HCT116 (cell line): ENCODE measurements around the gene C12orf43. TPM values are rescaled to one million over a fixed set of nuclear protein-coding genes. Genes with fewer than 3 reads are reported as not detected.

Source experiments
- JUND ChIP-seq: IDR thresholded peaks from 2 replicates; pipeline ENCODE4 v1.6.1; 2012
- RAD21 ChIP-seq: IDR thresholded peaks from 2 replicates; pipeline ENCODE4 v1.6.1; 2012; ENCODE audit warnings: low read depth, mild to moderate bottlenecking
- SRF ChIP-seq: IDR thresholded peaks from 2 replicates; pipeline ENCODE4 v1.6.1; 2012; ENCODE audit warnings: low read depth
- TCF7L2 ChIP-seq: IDR thresholded peaks from 2 replicates; pipeline ENCODE4 v1.7.0; 2011; ENCODE audit warnings: borderline replicate concordance, inconsistent platforms; ENCODE audit not compliant: insufficient read depth, insufficient read length; ENCODE audit errors: extremely low read depth
- ZFX ChIP-seq: fragments of 450-650 bp; IDR thresholded peaks from 2 replicates; pipeline ENCODE4 v1.6.1; 2017
- ZNF274 ChIP-seq: fragments of 200-500 bp; sonication (Bioruptor generic); IDR thresholded peaks from 2 replicates; pipeline ENCODE4 v1.6.1; 2014; ENCODE audit warnings: mild to moderate bottlenecking, low read depth, low read length, inconsistent platforms
- total RNA-seq: library from RNA; stranded (reverse); gene quantifications from one replicate; pipeline ENCODE4 v1.2.1, GENCODE V29; 2021; ENCODE audit not compliant: unreplicated experiment
- TF ChIP-seq, protein P1 (sequence below), 3 experiments: fragments of 200-600 bp in 1 of 3; sonication (generic) in 1 of 3; IDR thresholded peaks in 2 of 3; conservative IDR thresholded peaks in 1 of 3; 2 replicates each; pipeline ENCODE4 v1.5.1; 2012 to 2017; ENCODE audit warnings: low read depth in 2 of 3, low read length in 2 of 3, antibody characterized with exemption in 1 of 3, borderline replicate concordance in 1 of 3, control low read depth in 1 of 3, mild to moderate bottlenecking in 1 of 3, mixed read lengths in 1 of 3, mixed run types in 1 of 3, moderate library complexity in 1 of 3; ENCODE audit not compliant: insufficient read depth in 1 of 3
- TF ChIP-seq, protein P2 (sequence below): IDR thresholded peaks from 2 replicates; pipeline ENCODE4 v1.6.1; 2012; ENCODE audit warnings: low read depth
- TF ChIP-seq, protein P3 (sequence below): IDR thresholded peaks from 2 replicates; pipeline ENCODE4 v1.6.1; 2011; ENCODE audit warnings: mild to moderate bottlenecking, low read length, moderate library complexity; ENCODE audit not compliant: insufficient replicate concordance; ENCODE audit errors: extremely low read depth

Gene C12orf43
- total RNA-seq, 1 experiment from 2014 or later = 16.2 TPM

DNA sequence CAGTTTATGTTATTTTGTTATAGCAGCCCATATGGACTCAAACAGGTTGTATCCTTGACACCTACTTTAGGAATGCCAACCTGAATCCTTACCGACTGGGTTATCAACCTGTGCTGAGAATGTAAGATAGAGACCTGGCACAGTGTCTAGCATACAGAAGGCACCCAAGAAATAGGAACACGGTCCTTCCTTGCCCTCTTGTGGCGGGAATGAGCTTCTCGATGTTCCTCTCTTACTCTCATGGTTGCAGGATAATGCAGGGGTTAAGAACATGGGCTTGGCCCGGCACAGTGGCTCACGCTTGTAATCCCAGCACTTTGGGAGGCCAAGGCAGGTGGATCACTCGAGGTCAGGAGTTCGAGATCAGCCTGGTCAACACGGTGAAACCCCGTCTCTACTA lies 6.5 kb downstream of the C12orf43 start (continued):
- TF ChIP-seq, protein P1, sequence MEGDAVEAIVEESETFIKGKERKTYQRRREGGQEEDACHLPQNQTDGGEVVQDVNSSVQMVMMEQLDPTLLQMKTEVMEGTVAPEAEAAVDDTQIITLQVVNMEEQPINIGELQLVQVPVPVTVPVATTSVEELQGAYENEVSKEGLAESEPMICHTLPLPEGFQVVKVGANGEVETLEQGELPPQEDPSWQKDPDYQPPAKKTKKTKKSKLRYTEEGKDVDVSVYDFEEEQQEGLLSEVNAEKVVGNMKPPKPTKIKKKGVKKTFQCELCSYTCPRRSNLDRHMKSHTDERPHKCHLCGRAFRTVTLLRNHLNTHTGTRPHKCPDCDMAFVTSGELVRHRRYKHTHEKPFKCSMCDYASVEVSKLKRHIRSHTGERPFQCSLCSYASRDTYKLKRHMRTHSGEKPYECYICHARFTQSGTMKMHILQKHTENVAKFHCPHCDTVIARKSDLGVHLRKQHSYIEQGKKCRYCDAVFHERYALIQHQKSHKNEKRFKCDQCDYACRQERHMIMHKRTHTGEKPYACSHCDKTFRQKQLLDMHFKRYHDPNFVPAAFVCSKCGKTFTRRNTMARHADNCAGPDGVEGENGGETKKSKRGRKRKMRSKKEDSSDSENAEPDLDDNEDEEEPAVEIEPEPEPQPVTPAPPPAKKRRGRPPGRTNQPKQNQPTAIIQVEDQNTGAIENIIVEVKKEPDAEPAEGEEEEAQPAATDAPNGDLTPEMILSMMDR (IDR thresholded peaks at IDR 0.05 in 2 of 3, conservative IDR thresholded peaks at IDR 0.05 in 1 of 3; ENCODE audit: borderline replicate concordance in 1 of 3, insufficient read depth in 1 of 3, low read depth in 2 of 3, low read length in 2 of 3) = peak; percentile 63 to 81 (median 66); a peak in 5 of 6 replicates
- TF ChIP-seq TCF7L2 (no peak), ZFX (no peak), ZNF274 (no peak), JUND (no peak), SRF (no peak), RAD21 (peak; percentile 85)
- TF ChIP-seq, protein P2, sequence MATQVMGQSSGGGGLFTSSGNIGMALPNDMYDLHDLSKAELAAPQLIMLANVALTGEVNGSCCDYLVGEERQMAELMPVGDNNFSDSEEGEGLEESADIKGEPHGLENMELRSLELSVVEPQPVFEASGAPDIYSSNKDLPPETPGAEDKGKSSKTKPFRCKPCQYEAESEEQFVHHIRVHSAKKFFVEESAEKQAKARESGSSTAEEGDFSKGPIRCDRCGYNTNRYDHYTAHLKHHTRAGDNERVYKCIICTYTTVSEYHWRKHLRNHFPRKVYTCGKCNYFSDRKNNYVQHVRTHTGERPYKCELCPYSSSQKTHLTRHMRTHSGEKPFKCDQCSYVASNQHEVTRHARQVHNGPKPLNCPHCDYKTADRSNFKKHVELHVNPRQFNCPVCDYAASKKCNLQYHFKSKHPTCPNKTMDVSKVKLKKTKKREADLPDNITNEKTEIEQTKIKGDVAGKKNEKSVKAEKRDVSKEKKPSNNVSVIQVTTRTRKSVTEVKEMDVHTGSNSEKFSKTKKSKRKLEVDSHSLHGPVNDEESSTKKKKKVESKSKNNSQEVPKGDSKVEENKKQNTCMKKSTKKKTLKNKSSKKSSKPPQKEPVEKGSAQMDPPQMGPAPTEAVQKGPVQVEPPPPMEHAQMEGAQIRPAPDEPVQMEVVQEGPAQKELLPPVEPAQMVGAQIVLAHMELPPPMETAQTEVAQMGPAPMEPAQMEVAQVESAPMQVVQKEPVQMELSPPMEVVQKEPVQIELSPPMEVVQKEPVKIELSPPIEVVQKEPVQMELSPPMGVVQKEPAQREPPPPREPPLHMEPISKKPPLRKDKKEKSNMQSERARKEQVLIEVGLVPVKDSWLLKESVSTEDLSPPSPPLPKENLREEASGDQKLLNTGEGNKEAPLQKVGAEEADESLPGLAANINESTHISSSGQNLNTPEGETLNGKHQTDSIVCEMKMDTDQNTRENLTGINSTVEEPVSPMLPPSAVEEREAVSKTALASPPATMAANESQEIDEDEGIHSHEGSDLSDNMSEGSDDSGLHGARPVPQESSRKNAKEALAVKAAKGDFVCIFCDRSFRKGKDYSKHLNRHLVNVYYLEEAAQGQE = no peak
- TF ChIP-seq, protein P3, sequence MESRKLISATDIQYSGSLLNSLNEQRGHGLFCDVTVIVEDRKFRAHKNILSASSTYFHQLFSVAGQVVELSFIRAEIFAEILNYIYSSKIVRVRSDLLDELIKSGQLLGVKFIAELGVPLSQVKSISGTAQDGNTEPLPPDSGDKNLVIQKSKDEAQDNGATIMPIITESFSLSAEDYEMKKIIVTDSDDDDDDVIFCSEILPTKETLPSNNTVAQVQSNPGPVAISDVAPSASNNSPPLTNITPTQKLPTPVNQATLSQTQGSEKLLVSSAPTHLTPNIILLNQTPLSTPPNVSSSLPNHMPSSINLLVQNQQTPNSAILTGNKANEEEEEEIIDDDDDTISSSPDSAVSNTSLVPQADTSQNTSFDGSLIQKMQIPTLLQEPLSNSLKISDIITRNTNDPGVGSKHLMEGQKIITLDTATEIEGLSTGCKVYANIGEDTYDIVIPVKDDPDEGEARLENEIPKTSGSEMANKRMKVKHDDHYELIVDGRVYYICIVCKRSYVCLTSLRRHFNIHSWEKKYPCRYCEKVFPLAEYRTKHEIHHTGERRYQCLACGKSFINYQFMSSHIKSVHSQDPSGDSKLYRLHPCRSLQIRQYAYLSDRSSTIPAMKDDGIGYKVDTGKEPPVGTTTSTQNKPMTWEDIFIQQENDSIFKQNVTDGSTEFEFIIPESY = no peak
